Erythroblast (primary cell): ENCODE results near the gene THAP10.
"Not testable (repeated sequence)": the region's sequence is repeated elsewhere in the genome, so short reads cannot be mapped to it uniquely, and the experiment has no call there.

Experiments
- GATA1 ChIP-seq: IDR thresholded peaks from 2 replicates; pipeline ENCODE4 v1.6.1; 2011; ENCODE audit warnings: low read depth, mild to moderate bottlenecking, control low read depth, low read length, moderate library complexity
- POLR2A ChIP-seq: IDR thresholded peaks from 2 replicates; pipeline ENCODE4 v1.6.1; 2011; ENCODE audit warnings: mild to moderate bottlenecking, low read length

DNA sequence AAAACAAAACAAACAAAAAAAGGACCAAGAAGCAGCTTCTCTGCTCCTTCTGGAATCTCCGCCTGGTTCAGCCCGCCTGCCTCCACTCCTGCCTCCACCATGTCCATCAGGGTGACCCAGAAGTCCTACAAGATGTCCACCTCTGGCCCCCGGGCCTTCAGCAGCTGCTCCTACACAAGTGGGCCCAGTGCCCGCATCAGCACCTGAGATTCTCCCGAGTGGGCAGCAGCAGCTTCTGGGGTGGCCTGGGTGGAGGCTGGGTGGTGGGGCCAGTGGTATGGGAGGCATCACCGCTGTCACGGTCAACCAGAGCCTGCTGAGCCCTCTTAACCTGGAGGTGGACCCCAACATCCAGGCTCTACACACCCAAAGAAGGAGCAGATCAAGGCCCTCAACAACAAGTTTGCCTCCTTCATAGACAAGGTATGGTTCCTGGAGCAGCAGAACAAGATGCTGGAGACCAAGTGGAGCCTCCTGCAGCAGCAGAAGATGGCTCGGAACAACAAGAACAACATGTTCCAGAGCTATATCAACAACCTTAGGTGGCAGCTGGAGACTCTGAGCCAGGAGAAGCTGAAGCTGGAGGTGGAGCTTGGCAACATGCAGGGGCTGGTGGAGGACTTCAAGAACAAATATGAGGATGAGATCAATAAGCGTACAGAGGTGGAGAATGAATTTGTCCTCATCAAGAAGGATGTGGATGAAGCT is 33.5 kb downstream of the THAP10 start:
- TF ChIP-seq POLR2A, GATA1: not testable (repeated sequence)
